ENCODE measurements around the gene HJV. TPM values are rescaled to one million over a fixed set of nuclear protein-coding genes. Genes with fewer than 3 reads are reported as not detected.

The HJV gene
- total RNA-seq, 2 donors from 2014 or later: 1.2 TPM; not detected in 1

- H3K27ac ChIP-seq: no peak overlapping the region
- no peak overlapping the region for H3K4me3 ChIP-seq
- WGBS: 33% methylated on average over 1 of the region's 1 CpG
- no peaks in the 10 kb centered on the region for H3K27me3 ChIP-seq (replicated peaks; ENCODE audit: insufficient read depth)
- no peaks in the 10 kb centered on the region for H3K9me3 ChIP-seq
- H3K4me1 ChIP-seq (replicated peaks): no peaks in the 10 kb centered on the region
- no peaks in the 10 kb centered on the region for H3K36me3 ChIP-seq
- intact Hi-C loops (cut with DNase I): loop anchor here (5.0 kb wide), 2 partner anchors 125 to 170 kb away; partner anchors contain the start of gene NUDT17
- no peak for DNase-seq (ENCODE audit: low spot score)
- TF ChIP-seq CTCF (IDR thresholded peaks at IDR 0.05): no peak
- TF ChIP-seq POLR2AphosphoS5 (IDR thresholded peaks at IDR 0.05): no peak
- TF ChIP-seq POLR2A (IDR thresholded peaks at IDR 0.05): no peak
These were observed 4.6 kb downstream of the HJV start for GRCh38 chr1:146016891-146017290.

GRCh38 chr1:146013559-146013922, 8.0 kb downstream of the HJV start:
- Histone ChIP-seq H3K36me3 (no peaks in the 10 kb centered on the region), H3K9me3 (no peaks in the 10 kb centered on the region), H3K27me3 (replicated peaks; ENCODE audit: insufficient read depth) (no peaks in the 10 kb centered on the region), H3K4me1 (replicated peaks) (no peaks in the 10 kb centered on the region), H3K4me3 (no peak overlapping the region), H3K27ac (no peak overlapping the region)
- no peak for TF ChIP-seq POLR2A (IDR thresholded peaks at IDR 0.05)
- no peak for TF ChIP-seq CTCF (IDR thresholded peaks at IDR 0.05)
- TF ChIP-seq POLR2AphosphoS5 (IDR thresholded peaks at IDR 0.05): no peak
- DNase-seq (ENCODE audit: low spot score): no peak
- 75% methylated on average over 6 of the region's 6 CpGs for WGBS
- intact Hi-C loops (cut with DNase I): no loop called here

GRCh38 chr1:146012703-146013558, 8.6 kb downstream of the HJV start:
- no peaks in the 10 kb centered on the region for H3K27me3 ChIP-seq (replicated peaks; ENCODE audit: insufficient read depth)
- no peaks in the 10 kb centered on the region for H3K4me1 ChIP-seq (replicated peaks)
- TF ChIP-seq CTCF (IDR thresholded peaks at IDR 0.05): peak in 3 of 4 experiments; percentile 77 to 90 (median 80)
- TF ChIP-seq POLR2A (IDR thresholded peaks at IDR 0.05): no peak
- peak; percentile 87 for TF ChIP-seq POLR2AphosphoS5 (IDR thresholded peaks at IDR 0.05)
- intact Hi-C loops (cut with DNase I): no loop called here
- H3K9me3 ChIP-seq: no peaks in the 10 kb centered on the region
- no peaks in the 10 kb centered on the region for H3K36me3 ChIP-seq
- no peak overlapping the region for H3K27ac ChIP-seq
- peak; percentile 61 for DNase-seq (ENCODE audit: low spot score)
- WGBS: 5% methylated on average over 4 of the region's 4 CpGs
- no peak overlapping the region for H3K4me3 ChIP-seq

GRCh38 chr1:146010126-146010738, 11.3 kb downstream of the HJV start:
- no peaks in the 10 kb centered on the region for H3K4me1 ChIP-seq (replicated peaks)
- no peaks in the 10 kb centered on the region for H3K27me3 ChIP-seq (replicated peaks; ENCODE audit: insufficient read depth)
- TF ChIP-seq POLR2A (IDR thresholded peaks at IDR 0.05): no peak
- TF ChIP-seq CTCF (IDR thresholded peaks at IDR 0.05): no peak
- no peak for TF ChIP-seq POLR2AphosphoS5 (IDR thresholded peaks at IDR 0.05)
- H3K36me3 ChIP-seq: no peaks in the 10 kb centered on the region
- no peak for DNase-seq (ENCODE audit: low spot score)
- peak overlapping the region; percentile 9 to 28 for H3K27ac ChIP-seq
- intact Hi-C loops (cut with DNase I): no loop called here
- H3K4me3 ChIP-seq: no peak overlapping the region
- no peaks in the 10 kb centered on the region for H3K9me3 ChIP-seq
- 87% methylated on average over 8 of the region's 8 CpGs for WGBS
